GM18519 (cell line): ENCODE measurements around the gene IFIT2.
A peak's percentile ranks its signal among the peaks of the same experiment; 100 is the strongest.

Source experiments
- ATAC-seq: cut with Tn5 transposase; IDR thresholded peaks from one replicate; pipeline ENCODE4 v1.9.1; 2021; ENCODE audit warnings: mild to moderate bottlenecking, moderate library complexity; ENCODE audit not compliant: unreplicated experiment, low FRiP score

Gene IFIT2

DNA sequence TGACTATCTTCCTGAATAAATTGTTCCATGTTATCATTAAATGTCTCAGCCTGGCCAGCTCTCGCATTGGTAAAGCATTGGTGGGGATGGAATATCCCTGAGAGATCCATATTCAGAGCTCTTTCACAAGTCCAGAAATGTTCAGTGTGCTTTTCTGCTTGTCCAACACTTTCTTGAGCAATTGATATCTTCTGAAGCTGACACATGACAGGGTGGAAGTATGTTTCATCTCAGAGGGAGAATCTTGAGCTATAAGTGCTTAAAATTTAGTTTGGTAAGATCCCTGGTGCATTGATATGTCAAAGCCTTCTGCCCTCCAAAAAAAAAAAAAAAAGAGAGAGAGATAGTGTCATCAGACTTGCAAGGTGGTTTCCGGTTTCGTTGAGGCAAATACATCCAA is 33.4 kb downstream of the IFIT2 start:
- ATAC-seq, result no peak

DNA sequence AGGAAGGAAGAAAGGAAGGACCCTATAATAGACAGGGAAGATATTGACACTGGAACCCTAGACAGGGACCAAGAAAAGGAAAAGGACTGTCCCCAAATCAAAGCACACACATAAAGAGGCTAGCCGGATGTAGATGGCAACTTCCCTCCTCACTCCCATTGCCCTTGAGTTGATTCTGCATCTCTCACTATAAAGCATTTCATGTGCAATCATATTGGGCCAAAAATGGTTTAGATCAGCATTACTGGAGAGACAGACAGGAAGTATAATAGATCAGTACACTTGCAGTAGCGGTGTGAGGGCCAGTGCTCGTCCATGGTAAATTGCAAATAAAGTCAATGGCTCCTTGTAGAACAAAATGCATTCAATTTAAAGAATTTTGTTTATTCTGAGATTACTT is 34.4 kb downstream of the IFIT2 start:
- ATAC-seq, result no peak

DNA sequence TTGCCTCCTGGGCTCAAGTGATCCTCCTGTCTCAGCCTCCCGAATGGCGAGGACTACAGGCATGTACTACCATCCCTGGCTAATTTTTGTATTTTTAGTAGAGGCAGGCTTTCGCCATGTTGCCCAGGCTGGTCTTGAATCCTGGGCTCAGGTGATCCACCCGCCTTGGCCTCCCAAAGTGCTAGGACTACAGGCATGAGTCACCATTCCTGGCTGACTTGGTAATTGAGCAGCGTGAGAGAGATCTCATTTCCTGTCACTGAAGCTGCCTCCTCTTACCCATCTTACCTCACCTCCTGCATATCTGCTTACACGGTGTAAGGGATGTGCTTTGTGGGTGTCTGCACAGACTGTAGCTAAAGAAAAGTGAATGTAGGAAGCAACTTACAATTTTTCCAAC is 35.6 kb downstream of the IFIT2 start:
- ATAC-seq, result no peak

- no peak for ATAC-seq
Observed at GRCh38 chr10:89338713-89339112, 36.9 kb downstream of the IFIT2 start.

- ATAC-seq, result no peak
Observed at GRCh38 chr10:89339875-89340274, 38.0 kb downstream of the IFIT2 start.

GRCh38 chr10:89341649-89342048 is 39.8 kb downstream of the IFIT2 start:
- ATAC-seq, result no peak

GRCh38 chr10:89342206-89342958 is 40.5 kb downstream of the IFIT2 start:
- ATAC-seq, result no peak

GRCh38 chr10:89343089-89343767 is 41.4 kb downstream of the IFIT2 start:
- no peak for ATAC-seq

DNA sequence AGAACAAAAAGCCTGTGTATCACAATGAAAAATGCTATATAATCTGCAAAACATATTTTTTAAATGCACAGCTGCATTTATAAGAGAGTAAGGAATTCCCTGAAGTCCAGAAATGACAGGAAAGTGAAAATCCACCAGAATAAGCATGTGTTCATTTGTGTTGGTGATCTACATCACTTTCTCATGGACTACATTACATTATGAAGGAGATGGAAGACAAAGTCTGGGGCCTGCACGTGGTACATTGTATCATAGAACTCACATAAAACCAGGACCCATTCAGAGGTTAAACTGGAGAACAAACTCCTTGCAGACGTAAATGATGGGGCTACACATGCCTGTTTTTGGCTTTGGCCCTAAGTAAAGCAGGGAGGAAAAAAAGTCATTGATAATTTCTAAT is 42.3 kb downstream of the IFIT2 start:
- no peak for ATAC-seq

GRCh38 chr10:89345367-89346000 is 43.6 kb downstream of the IFIT2 start:
- no peak for ATAC-seq

GRCh38 chr10:89346405-89347254 is 44.8 kb downstream of the IFIT2 start:
- ATAC-seq, result no peak

DNA sequence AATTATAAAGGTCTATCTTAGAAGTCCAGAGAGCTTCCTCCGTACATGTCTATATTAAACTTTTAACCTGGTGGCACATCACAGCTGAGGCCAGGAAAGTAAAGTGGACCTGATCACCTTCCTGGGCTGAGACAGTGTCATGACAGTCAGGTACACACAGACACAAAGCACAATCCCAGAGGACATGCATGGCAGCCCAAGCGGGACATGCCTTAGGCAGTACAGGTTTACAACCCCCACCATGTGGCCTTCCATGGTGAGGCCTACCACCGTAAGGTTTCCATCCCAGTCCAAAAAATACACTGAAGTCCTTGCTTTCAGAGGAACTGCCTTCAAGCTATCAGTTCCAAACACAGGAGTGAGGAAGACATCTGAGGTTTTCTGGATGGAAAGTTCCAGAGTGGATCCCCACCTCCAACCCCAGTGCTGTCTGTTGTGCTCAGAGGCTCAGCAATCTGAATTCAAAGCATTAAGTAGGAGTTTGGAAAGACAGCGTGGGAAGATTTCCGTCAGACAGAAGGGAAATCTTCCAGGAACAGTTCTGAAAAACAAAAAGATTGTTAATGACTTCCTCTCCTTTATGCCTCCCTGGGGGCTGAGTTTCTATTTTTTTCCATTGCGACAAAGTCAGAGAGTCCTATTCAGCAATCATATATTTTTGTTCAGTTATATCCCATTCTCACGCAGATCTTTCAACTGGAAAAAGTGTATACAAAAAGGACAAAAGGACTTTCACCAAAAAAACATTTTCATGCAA is 46.0 kb downstream of the IFIT2 start:
- ATAC-seq, result no peak

DNA sequence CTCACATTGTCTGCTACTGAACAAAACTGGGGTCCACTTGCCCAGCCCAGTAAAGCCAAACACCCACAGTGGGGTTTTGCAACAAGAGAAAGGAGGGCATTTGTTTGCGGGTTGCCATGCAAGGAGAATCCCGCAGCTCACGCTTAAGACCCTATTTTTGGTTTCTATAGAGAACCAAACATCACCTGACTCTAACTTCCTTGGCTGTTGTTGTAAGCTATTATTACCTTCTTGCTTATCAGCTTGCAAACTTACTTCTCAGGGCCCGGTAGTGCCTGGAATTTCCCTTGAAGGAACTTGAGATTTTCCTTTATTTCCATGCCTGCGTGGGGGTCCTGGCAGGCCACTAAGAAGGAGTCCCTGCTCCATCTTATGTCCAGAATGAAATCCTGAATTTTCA is 46.6 kb downstream of the IFIT2 start:
- ATAC-seq, result no peak

DNA sequence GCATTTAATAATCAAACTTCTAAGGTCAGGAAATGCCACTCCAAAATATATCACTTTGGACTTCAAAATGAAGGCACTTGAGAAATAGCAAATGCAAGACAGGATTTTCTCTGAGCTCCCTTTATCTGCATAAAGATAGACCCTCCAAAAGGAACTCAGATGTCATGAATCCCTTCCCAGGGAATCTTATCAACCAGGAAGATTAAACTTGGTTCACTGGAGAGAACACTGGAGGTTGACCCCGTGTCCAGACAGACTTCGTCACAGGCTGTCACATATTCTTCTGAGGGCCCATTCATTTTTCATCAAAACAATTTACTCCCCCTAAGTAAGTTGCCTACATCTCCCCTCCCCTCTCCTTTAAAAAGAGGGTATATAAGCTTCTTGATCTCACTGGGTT is 47.1 kb downstream of the IFIT2 start:
- ATAC-seq, result no peak

DNA sequence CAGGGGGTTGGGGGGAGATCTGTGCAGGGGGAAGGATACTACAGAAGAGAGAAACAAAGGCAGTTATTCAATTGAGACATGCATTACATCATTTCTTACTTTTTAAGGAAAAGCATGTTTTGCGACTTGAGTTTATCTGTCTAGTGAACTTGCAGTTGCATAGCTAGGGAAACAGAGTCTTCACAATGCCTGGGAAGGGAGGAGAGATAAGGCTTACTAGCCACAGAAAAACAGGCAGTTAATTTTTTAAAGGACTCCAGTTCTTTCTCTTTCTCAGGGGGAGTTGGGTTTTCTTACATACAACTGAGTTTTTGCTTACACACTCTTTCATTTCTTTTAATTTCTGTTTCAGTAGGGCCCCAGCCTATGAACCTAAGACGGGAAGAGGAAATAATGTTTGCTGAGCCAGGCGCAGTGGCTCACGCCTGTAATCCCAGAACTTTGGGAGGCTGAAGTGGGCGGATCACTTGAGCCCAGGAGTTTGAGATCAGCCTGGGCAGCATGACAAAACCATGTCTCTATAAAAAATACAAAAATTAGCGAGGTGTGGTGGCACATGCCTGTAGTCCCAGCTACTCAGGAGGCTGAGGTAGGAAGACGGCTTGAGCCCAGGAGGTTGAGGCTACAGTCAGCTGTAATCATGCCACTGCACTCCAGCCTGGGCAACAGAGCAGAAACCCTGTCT is 48.9 kb downstream of the IFIT2 start:
- ATAC-seq, result peak; percentile 23

DNA sequence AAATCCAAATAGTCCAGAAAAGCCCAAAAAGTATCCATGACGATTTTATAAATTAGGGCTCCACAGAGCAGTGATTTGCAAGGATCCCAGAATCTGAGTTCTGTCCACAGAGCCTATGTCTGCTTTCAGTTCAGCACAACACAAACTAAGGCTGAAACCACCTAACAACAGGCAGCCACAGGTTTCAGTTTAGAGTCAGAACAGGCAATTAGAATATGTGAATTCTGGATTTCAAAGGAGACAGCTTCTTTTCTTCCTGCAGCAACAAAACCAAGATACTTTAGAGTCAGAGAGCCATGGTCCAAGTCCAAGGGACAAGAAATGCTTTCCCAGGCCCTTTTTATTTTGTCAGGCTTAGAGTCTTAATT is 49.5 kb downstream of the IFIT2 start:
- peak; percentile 82 for ATAC-seq

GRCh38 chr10:89351780-89352597 is 50.1 kb downstream of the IFIT2 start:
- ATAC-seq, result no peak

DNA sequence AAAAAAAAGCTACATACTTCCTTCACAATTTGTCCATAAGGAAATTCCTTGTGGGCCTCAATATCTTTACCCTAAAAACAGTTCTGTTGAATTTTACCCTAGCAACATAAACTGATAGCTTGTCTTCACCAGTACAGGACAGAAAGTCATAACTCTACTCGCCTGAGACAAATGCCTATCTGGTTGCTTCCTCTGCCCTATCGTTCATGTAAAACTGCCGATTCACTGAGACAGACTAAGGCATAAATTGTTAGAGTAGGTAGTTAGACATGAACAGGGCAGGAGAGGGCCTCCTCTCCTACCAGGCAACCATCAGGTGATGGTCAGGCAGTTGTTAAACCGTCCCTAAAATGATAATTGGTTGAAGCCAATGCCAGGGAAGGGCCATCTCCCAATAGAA is 51.0 kb downstream of the IFIT2 start:
- ATAC-seq, result no peak

DNA sequence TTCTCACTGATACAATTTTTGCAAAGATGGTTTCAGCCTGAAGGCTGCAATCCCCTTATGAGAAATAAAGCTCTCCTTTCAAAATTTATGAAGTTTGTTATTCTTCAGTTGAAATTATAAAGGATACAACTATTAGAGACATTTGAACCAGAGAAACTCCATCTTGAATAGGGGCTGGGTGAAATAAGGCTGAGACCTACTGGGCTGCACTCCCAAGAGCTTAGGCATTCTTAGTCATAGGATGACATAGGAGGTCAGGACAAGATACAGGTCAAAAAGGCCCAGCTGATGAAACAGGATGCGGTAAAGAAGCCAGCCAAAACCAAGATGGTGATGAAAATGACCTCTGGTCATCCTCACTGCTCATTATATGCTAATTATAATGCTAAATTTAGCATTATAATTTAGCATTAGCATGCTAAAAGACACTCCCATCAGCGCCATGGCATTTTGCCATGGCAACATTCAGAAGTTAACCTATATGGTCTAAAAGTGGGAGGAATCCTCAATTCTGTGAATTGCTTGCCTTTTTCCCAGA is 53.6 kb downstream of the IFIT2 start:
- no peak for ATAC-seq
